Measurements from ENCODE around the gene GPRC5D. TPM values are rescaled to one million over a fixed set of nuclear protein-coding genes. Genes with fewer than 3 reads are reported as not detected.
A peak's percentile ranks its signal among the peaks of the same experiment; 100 is the strongest.

Gene GPRC5D
- total RNA-seq, 4 donors from 2014 or later: not detected

GRCh38 chr12:12902036-12902435, 49.9 kb downstream of the GPRC5D start:
- ATAC-seq (ENCODE audit: low FRiP score) (peak; percentile 26), DNase-seq (ENCODE audit: low spot score) (no peak)
- no peak for TF ChIP-seq CTCF (IDR thresholded peaks at IDR 0.05)

GRCh38 chr12:12901158-12901791, 50.7 kb downstream of the GPRC5D start:
- no peak for DNase-seq (ENCODE audit: low spot score)
- no peak for TF ChIP-seq CTCF (IDR thresholded peaks at IDR 0.05)
- ATAC-seq (ENCODE audit: low FRiP score): peak; percentile 78

- no peak for DNase-seq (ENCODE audit: low spot score)
- ATAC-seq (ENCODE audit: low FRiP score): no peak
- no peak for TF ChIP-seq CTCF (IDR thresholded peaks at IDR 0.05)
Observed at GRCh38 chr12:12900786-12901157, 51.2 kb downstream of the GPRC5D start.

GRCh38 chr12:12899530-12900380, 52.2 kb downstream of the GPRC5D start:
- DNase-seq (ENCODE audit: low spot score): no peak
- no peak for TF ChIP-seq CTCF (IDR thresholded peaks at IDR 0.05)
- peak; percentile 15 for ATAC-seq (ENCODE audit: low FRiP score)

GRCh38 chr12:12898911-12899511, 53.0 kb downstream of the GPRC5D start:
- ATAC-seq (ENCODE audit: low FRiP score) (no peak), DNase-seq (ENCODE audit: low spot score) (no peak)
- no peak for TF ChIP-seq CTCF (IDR thresholded peaks at IDR 0.05)

- ATAC-seq (ENCODE audit: low FRiP score) (no peak), DNase-seq (ENCODE audit: low spot score) (no peak)
- no peak for TF ChIP-seq CTCF (IDR thresholded peaks at IDR 0.05)
Observed at GRCh38 chr12:12898136-12898717, 53.7 kb downstream of the GPRC5D start.
